ENCODE results near the gene SCYGR5. TPM values are rescaled to one million over a fixed set of nuclear protein-coding genes. Genes with fewer than 3 reads are reported as not detected.

Gene SCYGR5
- total RNA-seq, 3 donors from 2014 or later, result not detected

DNA sequence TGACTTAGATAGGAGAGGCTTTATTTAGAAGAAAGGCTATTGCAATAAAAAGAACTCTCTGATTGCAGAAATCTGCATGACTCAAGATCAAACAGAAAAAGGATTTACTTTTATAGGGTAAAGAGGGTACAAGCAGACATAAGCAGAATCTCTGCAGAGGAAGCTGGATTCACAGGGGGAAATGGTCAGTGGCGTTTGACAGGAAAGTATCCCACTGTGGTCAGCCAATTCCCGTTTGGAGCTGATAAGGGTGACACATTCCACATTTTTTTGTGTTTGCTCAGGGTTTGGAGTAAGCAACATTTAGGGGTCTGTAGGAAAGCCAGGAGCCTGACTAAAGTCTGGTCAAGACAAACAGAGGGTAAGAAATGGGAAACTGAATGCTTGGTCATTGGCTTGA lies 23.9 kb upstream of the SCYGR5 start:
- TF ChIP-seq, protein P1, sequence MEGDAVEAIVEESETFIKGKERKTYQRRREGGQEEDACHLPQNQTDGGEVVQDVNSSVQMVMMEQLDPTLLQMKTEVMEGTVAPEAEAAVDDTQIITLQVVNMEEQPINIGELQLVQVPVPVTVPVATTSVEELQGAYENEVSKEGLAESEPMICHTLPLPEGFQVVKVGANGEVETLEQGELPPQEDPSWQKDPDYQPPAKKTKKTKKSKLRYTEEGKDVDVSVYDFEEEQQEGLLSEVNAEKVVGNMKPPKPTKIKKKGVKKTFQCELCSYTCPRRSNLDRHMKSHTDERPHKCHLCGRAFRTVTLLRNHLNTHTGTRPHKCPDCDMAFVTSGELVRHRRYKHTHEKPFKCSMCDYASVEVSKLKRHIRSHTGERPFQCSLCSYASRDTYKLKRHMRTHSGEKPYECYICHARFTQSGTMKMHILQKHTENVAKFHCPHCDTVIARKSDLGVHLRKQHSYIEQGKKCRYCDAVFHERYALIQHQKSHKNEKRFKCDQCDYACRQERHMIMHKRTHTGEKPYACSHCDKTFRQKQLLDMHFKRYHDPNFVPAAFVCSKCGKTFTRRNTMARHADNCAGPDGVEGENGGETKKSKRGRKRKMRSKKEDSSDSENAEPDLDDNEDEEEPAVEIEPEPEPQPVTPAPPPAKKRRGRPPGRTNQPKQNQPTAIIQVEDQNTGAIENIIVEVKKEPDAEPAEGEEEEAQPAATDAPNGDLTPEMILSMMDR (IDR thresholded peaks at IDR 0.05), result no peak
- DNase-seq (ENCODE audit: low spot score in 2 of 2), result no peak
- Histone ChIP-seq H3K4me3 (no peak overlapping the region), H3K27ac (no peak overlapping the region), H3K36me3 (no peaks in the 10 kb centered on the region), H3K9me3 (no peaks in the 10 kb centered on the region), H3K4me1 (no peaks in the 10 kb centered on the region), H3K27me3 (no peaks in the 10 kb centered on the region)
- intact Hi-C loops (cut with DNase I; ENCODE audit: low total_unique reads), result no loop called here

DNA sequence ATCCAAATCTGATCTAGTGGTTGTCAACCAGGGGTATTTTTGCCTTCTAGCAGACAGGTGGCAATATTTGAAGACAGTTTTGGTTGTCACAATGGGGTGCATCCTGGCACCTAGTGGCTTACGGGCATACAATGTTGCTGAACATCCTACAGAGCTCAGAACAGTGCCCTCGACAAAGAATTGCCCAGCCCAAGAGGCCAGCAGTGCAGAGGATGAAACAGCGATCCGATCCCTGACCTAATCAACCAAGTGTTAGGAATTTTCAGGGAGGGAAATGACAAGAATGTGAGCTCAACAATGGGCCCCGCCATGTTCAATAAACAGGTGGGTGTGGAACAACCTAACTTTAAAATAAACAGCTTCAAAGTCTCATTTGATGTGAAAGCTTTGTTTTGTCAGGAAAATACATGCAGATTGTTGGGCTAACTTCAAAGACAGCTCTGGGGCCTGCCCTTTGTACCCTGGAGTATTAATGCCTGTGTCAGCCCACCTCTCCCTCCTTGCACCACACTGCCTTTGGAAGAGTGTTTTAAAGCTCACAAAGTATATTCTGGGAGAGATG lies 22.5 kb upstream of the SCYGR5 start:
- no peak for TF ChIP-seq POLR2A (IDR thresholded peaks at IDR 0.05)
- TF ChIP-seq, protein P1 (IDR thresholded peaks at IDR 0.05), result no peak
- no peak for TF ChIP-seq POLR2AphosphoS5 (IDR thresholded peaks at IDR 0.05)
- no peak overlapping the region for H3K4me3 ChIP-seq
- H3K27me3 ChIP-seq, result no peaks in the 10 kb centered on the region
- no peak for DNase-seq (ENCODE audit: low spot score in 2 of 2)
- H3K4me1 ChIP-seq, result no peaks in the 10 kb centered on the region
- no peaks in the 10 kb centered on the region for H3K36me3 ChIP-seq
- H3K9me3 ChIP-seq, result no peaks in the 10 kb centered on the region
- H3K27ac ChIP-seq, result no peak overlapping the region
- intact Hi-C loops (cut with DNase I; ENCODE audit: low total_unique reads), result no loop called here

DNA sequence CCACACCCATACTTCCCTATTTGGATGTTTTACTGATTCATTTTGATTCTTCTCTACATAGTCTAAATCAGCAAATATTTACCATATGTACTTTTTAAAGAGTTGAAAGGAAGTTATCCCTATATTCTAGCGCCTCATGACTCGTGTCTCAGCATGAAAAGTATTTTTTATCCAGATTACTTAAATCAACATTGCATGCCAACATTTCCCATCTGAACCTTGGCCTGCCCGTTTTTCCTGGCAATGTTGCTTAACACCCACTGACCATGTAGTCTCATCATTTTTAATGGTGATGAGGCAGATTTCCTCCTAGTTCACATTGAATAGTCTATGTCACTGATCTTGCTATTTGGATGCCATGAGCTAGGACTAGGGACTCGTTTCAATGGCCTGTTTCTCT lies 13.2 kb upstream of the SCYGR5 start:
- no peak for TF ChIP-seq POLR2AphosphoS5 (IDR thresholded peaks at IDR 0.05)
- no peak for TF ChIP-seq POLR2A (IDR thresholded peaks at IDR 0.05)
- TF ChIP-seq, protein P1 (IDR thresholded peaks at IDR 0.05), result no peak
- Histone ChIP-seq H3K36me3 (no peaks in the 10 kb centered on the region), H3K4me1 (no peaks in the 10 kb centered on the region), H3K27ac (no peak overlapping the region), H3K4me3 (no peak overlapping the region), H3K27me3 (no peaks in the 10 kb centered on the region), H3K9me3 (no peaks in the 10 kb centered on the region)
- intact Hi-C loops (cut with DNase I; ENCODE audit: low total_unique reads), result no loop called here
- no peak for DNase-seq (ENCODE audit: low spot score in 2 of 2)

DNA sequence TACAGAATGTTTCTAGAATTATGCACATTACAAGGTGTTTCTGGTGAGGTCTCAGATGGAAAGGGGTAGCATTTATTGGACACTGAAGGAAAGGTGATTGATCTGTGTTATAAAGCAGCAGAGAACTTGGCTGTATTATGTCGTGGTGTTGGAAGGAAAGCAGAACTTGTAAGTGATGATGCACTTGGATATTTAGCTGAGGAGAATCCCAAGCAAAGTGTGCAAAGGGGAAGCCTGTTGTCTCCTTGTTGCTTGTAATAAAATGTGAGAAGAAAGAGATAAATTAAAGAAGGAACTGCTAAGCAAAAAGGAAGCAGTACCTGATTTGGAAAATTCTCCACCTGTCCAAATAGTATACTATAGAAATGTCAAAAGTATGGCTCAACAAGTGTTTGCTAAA lies 12.2 kb upstream of the SCYGR5 start:
- Histone ChIP-seq H3K27ac (no peak overlapping the region), H3K4me3 (no peak overlapping the region), H3K4me1 (no peaks in the 10 kb centered on the region), H3K27me3 (no peaks in the 10 kb centered on the region), H3K36me3 (no peaks in the 10 kb centered on the region), H3K9me3 (no peaks in the 10 kb centered on the region)
- no peak for DNase-seq (ENCODE audit: low spot score in 2 of 2)
- intact Hi-C loops (cut with DNase I; ENCODE audit: low total_unique reads), result no loop called here
- TF ChIP-seq POLR2AphosphoS5 (IDR thresholded peaks at IDR 0.05) (no peak), POLR2A (IDR thresholded peaks at IDR 0.05) (no peak)
- TF ChIP-seq, protein P1 (IDR thresholded peaks at IDR 0.05), result no peak

DNA sequence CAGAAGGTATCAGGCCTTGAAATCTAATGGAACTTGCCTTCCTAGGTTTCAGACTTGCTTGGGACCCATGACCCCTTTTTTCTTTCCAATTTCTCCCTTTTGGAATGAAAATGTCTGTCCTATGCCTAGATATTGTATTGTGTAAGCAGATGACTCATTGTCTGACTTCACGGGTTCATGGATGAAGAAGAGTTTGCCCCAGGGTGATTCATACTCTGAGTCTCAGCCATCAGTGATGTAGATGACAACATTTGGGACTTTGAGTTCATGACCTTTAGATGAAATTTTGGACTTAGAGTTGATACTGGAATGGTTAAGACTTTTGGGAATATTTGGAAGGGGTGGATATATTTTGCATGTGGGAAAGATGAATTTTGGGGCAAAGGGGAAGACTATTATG lies 11.2 kb upstream of the SCYGR5 start:
- H3K27ac ChIP-seq, result peak overlapping the region in 1 of 2 donors; percentile 40
- no peak for DNase-seq (ENCODE audit: low spot score in 2 of 2)
- intact Hi-C loops (cut with DNase I; ENCODE audit: low total_unique reads), result no loop called here

More for the DNA sequence above, 11.2 kb upstream of the SCYGR5 start:
- TF ChIP-seq POLR2AphosphoS5 (IDR thresholded peaks at IDR 0.05) (no peak), POLR2A (IDR thresholded peaks at IDR 0.05) (no peak)
- TF ChIP-seq, protein P1 (IDR thresholded peaks at IDR 0.05), result no peak
- Histone ChIP-seq H3K27me3 (no peaks in the 10 kb centered on the region), H3K4me1 (no peaks in the 10 kb centered on the region), H3K9me3 (no peaks in the 10 kb centered on the region), H3K36me3 (no peaks in the 10 kb centered on the region), H3K4me3 (no peak overlapping the region)
